Measurements from ENCODE around the gene HPS4.

DNA sequence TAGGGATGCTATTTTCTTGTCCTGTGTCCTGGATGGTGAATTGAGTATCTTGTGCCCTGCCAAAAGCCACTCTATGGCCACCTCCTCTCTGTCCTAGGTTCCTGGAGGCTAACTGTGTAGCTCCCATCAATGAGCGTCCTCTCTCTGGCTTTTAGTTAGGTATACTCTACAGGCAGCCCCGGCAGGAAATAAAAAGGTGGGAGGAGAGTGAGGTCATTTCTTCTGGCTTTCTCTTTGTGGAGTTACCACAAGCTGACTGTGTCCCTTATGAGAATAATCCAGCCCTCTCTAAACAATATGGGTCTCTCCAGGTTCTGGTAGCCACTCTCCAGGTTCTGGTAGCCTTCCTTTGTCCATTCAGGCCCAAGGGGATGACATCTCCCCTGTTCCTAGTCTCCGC is 66.2 kb downstream of the HPS4 start:
- TF ChIP-seq CTCF (IDR thresholded peaks at IDR 0.05; ENCODE audit: low read depth, low read length, poor library complexity, severe bottlenecking) (no peak), EZH2phosphoT487 (IDR thresholded peaks at IDR 0.05; ENCODE audit: borderline replicate concordance, low read length) (no peak)
